WI38 (cell line): Measurements from ENCODE around the gene SREBF2.

ENCODE experiments used
- H3K4me3 ChIP-seq: 2 replicates; pipeline ENCODE4 v1.5.1; 2011; ENCODE audit warnings: low read depth, mild to moderate bottlenecking, control low read depth, low read length
- CTCF ChIP-seq: IDR thresholded peaks from 2 replicates; pipeline ENCODE4 v1.5.1; 2012; ENCODE audit warnings: low read depth, mild to moderate bottlenecking, control low read depth, low read length

SREBF2 gene

GRCh38 chr22:41815716-41816115 is 17.2 kb upstream of the SREBF2 start:
- H3K4me3 ChIP-seq, result no peak overlapping the region
- TF ChIP-seq CTCF, result no peak

GRCh38 chr22:41816241-41816640 is 16.7 kb upstream of the SREBF2 start:
- no peak for TF ChIP-seq CTCF
- no peak overlapping the region for H3K4me3 ChIP-seq

GRCh38 chr22:41816871-41817270 is 16.0 kb upstream of the SREBF2 start:
- no peak overlapping the region for H3K4me3 ChIP-seq
- TF ChIP-seq CTCF, result no peak

GRCh38 chr22:41818011-41818410 is 14.9 kb upstream of the SREBF2 start:
- TF ChIP-seq CTCF, result no peak
- no peak overlapping the region for H3K4me3 ChIP-seq

- no peak overlapping the region for H3K4me3 ChIP-seq
- no peak for TF ChIP-seq CTCF
Measured at GRCh38 chr22:41818596-41818995, 14.3 kb upstream of the SREBF2 start.

GRCh38 chr22:41819257-41819656 is 13.6 kb upstream of the SREBF2 start:
- H3K4me3 ChIP-seq, result no peak overlapping the region
- TF ChIP-seq CTCF, result no peak

GRCh38 chr22:41820447-41820846 is 12.5 kb upstream of the SREBF2 start:
- TF ChIP-seq CTCF, result no peak
- H3K4me3 ChIP-seq, result no peak overlapping the region
